ENCODE data around the gene RBAK. TPM values are rescaled to one million over a fixed set of nuclear protein-coding genes. Genes with fewer than 3 reads are reported as not detected.

Gene RBAK
- total RNA-seq, 1 experiment from 2014 or later, result 16.1 TPM

GRCh38 chr7:5117095-5117970 lies 71.7 kb downstream of the RBAK start:
- DNase-seq, result no peak
- BruUV-seq (replicated peaks), result no TSS peak
- Histone ChIP-seq H3K36me3 (ENCODE audit: control insufficient read depth, insufficient read depth, low read length) (no peaks in the 10 kb centered on the region), H3K4me1 (no peaks in the 10 kb centered on the region), H3K27me3 (replicated peaks; ENCODE audit: control insufficient read depth, insufficient read depth, low read length) (no peaks in the 10 kb centered on the region), H3K9me3 (no peaks in the 10 kb centered on the region), H3K4me3 (ENCODE audit: low read depth, low read length) (no peak overlapping the region)
- ChIA-PET POLR2A (no interaction called here), CTCF (no interaction called here)
- Mint-ChIP-seq H3K4me1 (ENCODE audit: low read depth, unreplicated experiment) (no peaks in the 10 kb centered on the region), H3K9me3 (ENCODE audit: unreplicated experiment) (no peaks in the 10 kb centered on the region), H3K27ac (ENCODE audit: unreplicated experiment) (no peak overlapping the region), H3K27me3 (ENCODE audit: insufficient read depth, unreplicated experiment) (peaks cover 5% of the 10 kb centered on the region), H3K4me3 (ENCODE audit: unreplicated experiment) (no peak overlapping the region), H3K36me3 (ENCODE audit: insufficient read depth, unreplicated experiment) (no peaks in the 10 kb centered on the region)
- intact Hi-C loops (cut with micrococcal nuclease; ENCODE audit: unreplicated experiment), result no loop called here
- no peak for TF ChIP-seq CTCF (IDR thresholded peaks at IDR 0.05; ENCODE audit: insufficient read depth in 1 of 2, low read depth in 1 of 2, low read length in 1 of 2, severe bottlenecking in 1 of 2, unreplicated experiment in 1 of 2)

Other genes starting within 250 kb of the RBAK start
- not detected in 2 replicates for gene PAPOLB, start 183.8 kb upstream of the RBAK start, total RNA-seq (2022)
- gene RADIL, start 162.1 kb upstream of the RBAK start, total RNA-seq (2022), result not detected in 2 replicates
- not detected in 2 replicates for gene MMD2, start 86.7 kb upstream of the RBAK start, total RNA-seq (2022)
- 70.3 and 81.6 TPM in 2 replicates for gene WIPI2, start 144.4 kb downstream of the RBAK start, total RNA-seq (2022)
- 34.6 and 38.4 TPM in 2 replicates for gene SLC29A4, start 237.1 kb downstream of the RBAK start, total RNA-seq (2022)

All from Caco-2 (cell line).